ENCODE results near the gene TEX35. TPM values are rescaled to one million over a fixed set of nuclear protein-coding genes. Genes with fewer than 3 reads are reported as not detected.

The TEX35 gene
- total RNA-seq, 1 donor from 2014 or later = not detected

GRCh38 chr1:178486100-178487069 lies 26.5 kb upstream of the TEX35 start:
- Histone ChIP-seq H3K4me2 (ENCODE audit: low read length) (peak overlapping the region; percentile 71), H4K20me1 (ENCODE audit: insufficient read depth, low read length) (no peaks in the 10 kb centered on the region), H3K27ac (ENCODE audit: low read depth, low read length) (no peak overlapping the region), H2AFZ (ENCODE audit: low read depth, low read length) (peak overlapping the region; percentile 47), H3K79me2 (ENCODE audit: insufficient read depth, low read length) (no peaks in the 10 kb centered on the region), H3K36me3 (ENCODE audit: insufficient read depth, low read length) (no peaks in the 10 kb centered on the region), H3K9ac (ENCODE audit: low read length) (peak overlapping the region; percentile 16), H3K4me3 (ENCODE audit: insufficient read depth, low read depth, low read length) (no peak overlapping the region), H3K4me1 (ENCODE audit: insufficient read depth, low read length) (peaks cover 2% of the 10 kb centered on the region), H3K27me3 (ENCODE audit: insufficient read depth, low read length) (no peaks in the 10 kb centered on the region), H3K9me3 (ENCODE audit: insufficient read depth, low read depth, low read length) (no peaks in the 10 kb centered on the region)
- TF ChIP-seq, protein P1, sequence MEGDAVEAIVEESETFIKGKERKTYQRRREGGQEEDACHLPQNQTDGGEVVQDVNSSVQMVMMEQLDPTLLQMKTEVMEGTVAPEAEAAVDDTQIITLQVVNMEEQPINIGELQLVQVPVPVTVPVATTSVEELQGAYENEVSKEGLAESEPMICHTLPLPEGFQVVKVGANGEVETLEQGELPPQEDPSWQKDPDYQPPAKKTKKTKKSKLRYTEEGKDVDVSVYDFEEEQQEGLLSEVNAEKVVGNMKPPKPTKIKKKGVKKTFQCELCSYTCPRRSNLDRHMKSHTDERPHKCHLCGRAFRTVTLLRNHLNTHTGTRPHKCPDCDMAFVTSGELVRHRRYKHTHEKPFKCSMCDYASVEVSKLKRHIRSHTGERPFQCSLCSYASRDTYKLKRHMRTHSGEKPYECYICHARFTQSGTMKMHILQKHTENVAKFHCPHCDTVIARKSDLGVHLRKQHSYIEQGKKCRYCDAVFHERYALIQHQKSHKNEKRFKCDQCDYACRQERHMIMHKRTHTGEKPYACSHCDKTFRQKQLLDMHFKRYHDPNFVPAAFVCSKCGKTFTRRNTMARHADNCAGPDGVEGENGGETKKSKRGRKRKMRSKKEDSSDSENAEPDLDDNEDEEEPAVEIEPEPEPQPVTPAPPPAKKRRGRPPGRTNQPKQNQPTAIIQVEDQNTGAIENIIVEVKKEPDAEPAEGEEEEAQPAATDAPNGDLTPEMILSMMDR (IDR thresholded peaks at IDR 0.05; ENCODE audit: insufficient read depth, low read depth, low read length) = no peak
- TF ChIP-seq EZH2 (IDR thresholded peaks at IDR 0.05; ENCODE audit: insufficient read depth, low read length) = no peak
- FAIRE-seq = no peak
- no peak for DNase-seq (ENCODE audit: low read depth)
- Mint-ChIP-seq H3K27me3 (ENCODE audit: low read depth, unreplicated experiment) (peaks cover 1% of the 10 kb centered on the region), H3K27ac (ENCODE audit: unreplicated experiment) (no peak overlapping the region), H3K4me1 (ENCODE audit: low read depth, unreplicated experiment) (peaks cover 3% of the 10 kb centered on the region), H3K36me3 (ENCODE audit: low read depth, unreplicated experiment) (peaks cover 9% of the 10 kb centered on the region), H3K9me3 (ENCODE audit: unreplicated experiment) (peaks cover 2% of the 10 kb centered on the region), H3K4me3 (ENCODE audit: unreplicated experiment) (no peak overlapping the region)

- TF ChIP-seq, protein P1 (IDR thresholded peaks at IDR 0.05; ENCODE audit: insufficient read depth, low read depth, low read length) = no peak
- TF ChIP-seq EZH2 (IDR thresholded peaks at IDR 0.05; ENCODE audit: insufficient read depth, low read length) = no peak
- H3K4me3 ChIP-seq (ENCODE audit: insufficient read depth, low read depth, low read length) = no peak overlapping the region
- peak overlapping the region; percentile 16 for H3K9ac ChIP-seq (ENCODE audit: low read length)
- FAIRE-seq (no peak), DNase-seq (ENCODE audit: low read depth) (no peak)
- peaks cover 2% of the 10 kb centered on the region for H3K9me3 Mint-ChIP-seq (ENCODE audit: unreplicated experiment)
- peaks cover 2% of the 10 kb centered on the region for H3K4me1 ChIP-seq (ENCODE audit: insufficient read depth, low read length)
- peak overlapping the region; percentile 47 for H2AFZ ChIP-seq (ENCODE audit: low read depth, low read length)
- H3K79me2 ChIP-seq (ENCODE audit: insufficient read depth, low read length) = no peaks in the 10 kb centered on the region
- H3K27ac Mint-ChIP-seq (ENCODE audit: unreplicated experiment) = no peak overlapping the region
- H3K4me2 ChIP-seq (ENCODE audit: low read length) = peak overlapping the region; percentile 71
- H3K36me3 Mint-ChIP-seq (ENCODE audit: low read depth, unreplicated experiment) = peaks cover 9% of the 10 kb centered on the region
- H4K20me1 ChIP-seq (ENCODE audit: insufficient read depth, low read length) = no peaks in the 10 kb centered on the region
- no peak overlapping the region for H3K4me3 Mint-ChIP-seq (ENCODE audit: unreplicated experiment)
- H3K27ac ChIP-seq (ENCODE audit: low read depth, low read length) = no peak overlapping the region
- H3K4me1 Mint-ChIP-seq (ENCODE audit: low read depth, unreplicated experiment) = peaks cover 3% of the 10 kb centered on the region
- H3K27me3 Mint-ChIP-seq (ENCODE audit: low read depth, unreplicated experiment) = peaks cover 4% of the 10 kb centered on the region
- no peaks in the 10 kb centered on the region for H3K27me3 ChIP-seq (ENCODE audit: insufficient read depth, low read length)
- no peaks in the 10 kb centered on the region for H3K9me3 ChIP-seq (ENCODE audit: insufficient read depth, low read depth, low read length)
- no peaks in the 10 kb centered on the region for H3K36me3 ChIP-seq (ENCODE audit: insufficient read depth, low read length)
Observed at GRCh38 chr1:178487070-178487615, 25.8 kb upstream of the TEX35 start.
